ENCODE data around the gene RECK.

DNA sequence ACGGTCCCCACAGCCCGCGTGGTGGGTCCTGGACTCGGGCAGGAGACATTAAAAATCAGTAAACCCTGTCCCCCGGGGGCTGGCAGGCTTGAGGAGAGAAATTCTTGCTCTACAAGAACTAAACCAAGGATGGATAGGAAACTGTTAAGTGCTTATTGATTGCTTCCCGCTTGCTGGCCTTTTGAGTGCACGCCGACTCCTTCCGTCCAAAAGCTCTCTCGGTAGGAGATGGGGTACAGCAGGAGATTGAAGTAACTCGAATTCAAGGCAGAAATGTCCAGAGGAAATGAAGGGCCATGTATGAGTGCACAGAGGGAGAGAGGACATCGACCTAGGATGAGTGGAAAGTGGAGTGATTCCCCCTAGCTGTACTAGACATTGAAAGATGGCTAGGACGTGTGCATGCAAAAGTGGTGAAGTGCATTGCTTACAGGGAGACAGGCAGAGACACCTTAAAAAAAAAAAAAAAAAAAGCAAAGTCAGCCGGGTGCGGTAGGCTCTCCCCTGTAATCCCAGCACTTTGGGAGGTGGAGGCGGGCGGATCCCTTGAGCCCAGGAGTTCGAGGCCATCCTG is 923 bp downstream of the RECK start:
- TF ChIP-seq, protein P1, sequence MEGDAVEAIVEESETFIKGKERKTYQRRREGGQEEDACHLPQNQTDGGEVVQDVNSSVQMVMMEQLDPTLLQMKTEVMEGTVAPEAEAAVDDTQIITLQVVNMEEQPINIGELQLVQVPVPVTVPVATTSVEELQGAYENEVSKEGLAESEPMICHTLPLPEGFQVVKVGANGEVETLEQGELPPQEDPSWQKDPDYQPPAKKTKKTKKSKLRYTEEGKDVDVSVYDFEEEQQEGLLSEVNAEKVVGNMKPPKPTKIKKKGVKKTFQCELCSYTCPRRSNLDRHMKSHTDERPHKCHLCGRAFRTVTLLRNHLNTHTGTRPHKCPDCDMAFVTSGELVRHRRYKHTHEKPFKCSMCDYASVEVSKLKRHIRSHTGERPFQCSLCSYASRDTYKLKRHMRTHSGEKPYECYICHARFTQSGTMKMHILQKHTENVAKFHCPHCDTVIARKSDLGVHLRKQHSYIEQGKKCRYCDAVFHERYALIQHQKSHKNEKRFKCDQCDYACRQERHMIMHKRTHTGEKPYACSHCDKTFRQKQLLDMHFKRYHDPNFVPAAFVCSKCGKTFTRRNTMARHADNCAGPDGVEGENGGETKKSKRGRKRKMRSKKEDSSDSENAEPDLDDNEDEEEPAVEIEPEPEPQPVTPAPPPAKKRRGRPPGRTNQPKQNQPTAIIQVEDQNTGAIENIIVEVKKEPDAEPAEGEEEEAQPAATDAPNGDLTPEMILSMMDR (IDR thresholded peaks at IDR 0.05), result no peak
- TF ChIP-seq POLR2A (IDR thresholded peaks at IDR 0.05) (no peak), EP300 (IDR thresholded peaks at IDR 0.05) (no peak)

All from tibial nerve (tissue), 4 donors.